DOHH2 (cell line): ENCODE measurements around the gene SCAF8.

Experiments used
- H3F3A ChIP-seq: fragments of 200-600 bp; sonication (generic), shearing (Covaris generic); 2 replicates; pipeline ENCODE4 v1.6.0; 2016; ENCODE audit warnings: antibody characterized with exemption, mild to moderate bottlenecking; ENCODE audit not compliant: control insufficient read depth, insufficient read depth
- H3K27ac ChIP-seq: fragments of 200-600 bp; sonication (generic); 2 replicates; pipeline ENCODE4 v1.5.1; 2014; ENCODE audit warnings: low read depth, mild to moderate bottlenecking, low read length, moderate library complexity
- H3K27me3 ChIP-seq: fragments of 200-600 bp; sonication (generic); 2 replicates; pipeline ENCODE4 v1.6.1; 2014; ENCODE audit warnings: mild to moderate bottlenecking, low read length, mixed read lengths; ENCODE audit not compliant: control insufficient read depth
- H3K36me3 ChIP-seq: fragments of 200-600 bp; sonication (generic); 2 replicates; pipeline ENCODE4 v1.6.1; 2014; ENCODE audit warnings: mild to moderate bottlenecking, low read length, moderate library complexity, mixed read lengths; ENCODE audit not compliant: control insufficient read depth
- H3K4me1 ChIP-seq: fragments of 200-600 bp; sonication (generic); 2 replicates; pipeline ENCODE4 v1.6.1; 2014; ENCODE audit warnings: mild to moderate bottlenecking, low read length, mixed read lengths; ENCODE audit not compliant: control insufficient read depth
- H3K4me2 ChIP-seq: fragments of 200-600 bp; sonication (generic); 2 replicates; pipeline ENCODE4 v1.6.0; 2014; ENCODE audit warnings: mild to moderate bottlenecking, low read length, moderate library complexity
- H3K4me3 ChIP-seq: fragments of 200-600 bp; sonication (generic); 2 replicates; pipeline ENCODE4 v1.5.1; 2014; ENCODE audit warnings: mild to moderate bottlenecking, low read length, mixed read lengths
- H3K79me2 ChIP-seq: fragments of 200-600 bp; sonication (generic); 2 replicates; pipeline ENCODE4 v1.6.1; 2014; ENCODE audit warnings: mild to moderate bottlenecking, low read length, mixed read lengths; ENCODE audit not compliant: control insufficient read depth
- H3K9me2 ChIP-seq: fragments of 200-600 bp; sonication (generic); replicated peaks from 2 replicates; pipeline ENCODE4 v1.6.1; 2014; ENCODE audit warnings: mild to moderate bottlenecking, low read length, mixed read lengths; ENCODE audit not compliant: control insufficient read depth
- H3K9me3 ChIP-seq: fragments of 200-600 bp; sonication (generic); 2 replicates; pipeline ENCODE4 v1.6.1; 2014; ENCODE audit warnings: antibody characterized with exemption, low read length, mixed read lengths; ENCODE audit not compliant: control insufficient read depth, insufficient read depth
- H4K20me1 ChIP-seq: fragments of 200-600 bp; sonication (generic); 2 replicates; pipeline ENCODE4 v1.6.0; 2014; ENCODE audit warnings: low read depth, mild to moderate bottlenecking, antibody characterized with exemption, low read length, moderate library complexity; ENCODE audit not compliant: control insufficient read depth, insufficient read depth
- EZH2phosphoT487 ChIP-seq: fragments of 200-600 bp; sonication (generic); IDR thresholded peaks from 2 replicates; pipeline ENCODE4 v1.6.1; 2017; ENCODE audit warnings: borderline replicate concordance, mild to moderate bottlenecking, antibody characterized with exemption, low read length, moderate library complexity, mixed read lengths
- TF ChIP-seq, protein P1 (sequence below): fragments of 200-600 bp; sonication (generic); IDR thresholded peaks from one replicate; pipeline ENCODE4 v1.5.1; 2014; ENCODE audit warnings: antibody characterized with exemption, mild to moderate bottlenecking, low read depth, low read length; ENCODE audit not compliant: poor library complexity, severe bottlenecking

Gene SCAF8

DNA sequence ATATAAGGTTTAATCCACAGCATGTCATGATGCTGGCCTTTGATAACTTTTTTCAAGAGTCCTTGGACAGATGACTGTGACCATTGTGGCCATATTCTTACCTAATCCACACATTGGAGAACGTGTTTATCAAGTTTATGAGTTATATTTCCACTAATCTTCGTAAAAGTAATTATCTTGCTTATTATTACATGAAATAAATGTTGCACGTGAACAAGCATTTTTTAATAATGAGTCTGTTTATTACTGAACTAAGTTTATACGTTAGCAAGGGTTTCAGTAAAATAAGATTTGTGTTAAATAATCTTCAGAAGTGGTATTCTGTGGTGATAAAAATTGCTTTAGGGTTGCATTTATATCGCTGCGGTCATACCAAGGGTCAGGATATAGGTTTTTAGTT lies 107.1 kb downstream of the SCAF8 start:
- H3K4me1 ChIP-seq = no peaks in the 10 kb centered on the region
- H3K36me3 ChIP-seq = peaks cover 5% of the 10 kb centered on the region
- peaks cover 75% of the 10 kb centered on the region for H3K79me2 ChIP-seq
- H3K9me2 ChIP-seq = no peaks in the 10 kb centered on the region
- no peaks in the 10 kb centered on the region for H3K9me3 ChIP-seq
- TF ChIP-seq, protein P1, sequence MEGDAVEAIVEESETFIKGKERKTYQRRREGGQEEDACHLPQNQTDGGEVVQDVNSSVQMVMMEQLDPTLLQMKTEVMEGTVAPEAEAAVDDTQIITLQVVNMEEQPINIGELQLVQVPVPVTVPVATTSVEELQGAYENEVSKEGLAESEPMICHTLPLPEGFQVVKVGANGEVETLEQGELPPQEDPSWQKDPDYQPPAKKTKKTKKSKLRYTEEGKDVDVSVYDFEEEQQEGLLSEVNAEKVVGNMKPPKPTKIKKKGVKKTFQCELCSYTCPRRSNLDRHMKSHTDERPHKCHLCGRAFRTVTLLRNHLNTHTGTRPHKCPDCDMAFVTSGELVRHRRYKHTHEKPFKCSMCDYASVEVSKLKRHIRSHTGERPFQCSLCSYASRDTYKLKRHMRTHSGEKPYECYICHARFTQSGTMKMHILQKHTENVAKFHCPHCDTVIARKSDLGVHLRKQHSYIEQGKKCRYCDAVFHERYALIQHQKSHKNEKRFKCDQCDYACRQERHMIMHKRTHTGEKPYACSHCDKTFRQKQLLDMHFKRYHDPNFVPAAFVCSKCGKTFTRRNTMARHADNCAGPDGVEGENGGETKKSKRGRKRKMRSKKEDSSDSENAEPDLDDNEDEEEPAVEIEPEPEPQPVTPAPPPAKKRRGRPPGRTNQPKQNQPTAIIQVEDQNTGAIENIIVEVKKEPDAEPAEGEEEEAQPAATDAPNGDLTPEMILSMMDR = no peak
- no peak for TF ChIP-seq EZH2phosphoT487
- no peaks in the 10 kb centered on the region for H3K27me3 ChIP-seq
- H3F3A ChIP-seq = no peaks in the 10 kb centered on the region; the same call in 1 of the 2 replicates
- H3K4me2 ChIP-seq = no peak overlapping the region
- no peak overlapping the region for H3K27ac ChIP-seq
- H4K20me1 ChIP-seq = no peaks in the 10 kb centered on the region; the same call in 1 of the 2 replicates
- H3K4me3 ChIP-seq = no peak overlapping the region

- no peaks in the 10 kb centered on the region; the same call in 1 of the 2 replicates for H4K20me1 ChIP-seq
- H3K27me3 ChIP-seq = no peaks in the 10 kb centered on the region
- peaks cover 73% of the 10 kb centered on the region for H3K79me2 ChIP-seq
- no peak overlapping the region for H3K4me3 ChIP-seq
- no peaks in the 10 kb centered on the region; the same call in 1 of the 2 replicates for H3F3A ChIP-seq
- H3K27ac ChIP-seq = no peak overlapping the region
- H3K36me3 ChIP-seq = peaks cover 5% of the 10 kb centered on the region
- H3K4me1 ChIP-seq = no peaks in the 10 kb centered on the region
- H3K4me2 ChIP-seq = no peak overlapping the region
- no peaks in the 10 kb centered on the region for H3K9me2 ChIP-seq
- no peaks in the 10 kb centered on the region for H3K9me3 ChIP-seq
- TF ChIP-seq EZH2phosphoT487 = no peak
- TF ChIP-seq, protein P1 = no peak
Measured at GRCh38 chr6:154841109-154841508, 107.9 kb downstream of the SCAF8 start.

GRCh38 chr6:154842833-154843232 lies 109.6 kb downstream of the SCAF8 start:
- Histone ChIP-seq H3K27ac (no peak overlapping the region), H3K79me2 (peaks cover 75% of the 10 kb centered on the region), H3K36me3 (peaks cover 5% of the 10 kb centered on the region), H3K27me3 (no peaks in the 10 kb centered on the region), H3K9me3 (no peaks in the 10 kb centered on the region), H3F3A (no peaks in the 10 kb centered on the region; the same call in 1 of the 2 replicates), H3K9me2 (no peaks in the 10 kb centered on the region), H3K4me3 (no peak overlapping the region), H4K20me1 (peaks cover 3% of the 10 kb centered on the region; the same call in 1 of the 2 replicates), H3K4me1 (no peaks in the 10 kb centered on the region), H3K4me2 (no peak overlapping the region)
- TF ChIP-seq EZH2phosphoT487 = no peak
- TF ChIP-seq, protein P1 = no peak
